PC-9 (cell line): ENCODE measurements around the gene PAK6. TPM values are rescaled to one million over a fixed set of nuclear protein-coding genes. Genes with fewer than 3 reads are reported as not detected.

Experiments
- BruUV-seq: library from RNA; stranded (reverse); fragments of 400-500 nt; replicated peaks from 2 replicates; lab custom pipeline; 2021; lab: Mats Ljungman, UMichigan
- CTCF ChIA-PET: fragments of 300-600 bp; sonication (Branson Sonifier 250); formaldehyde crosslinking; loops from one replicate; lab custom pipeline; 2022; ENCODE audit warnings: antibody characterized with exemption; lab: Charles Lee
- POLR2A ChIA-PET: fragments of 300-600 bp; sonication (Branson Sonifier 250); formaldehyde crosslinking; loops from one replicate; lab custom pipeline; 2022; ENCODE audit warnings: antibody characterized with exemption; ENCODE audit not compliant: unreplicated experiment; lab: Charles Lee
- DNase-seq, 2 experiments: peaks; one replicate each; pipeline versions ENCODE4 v3.0.0 to v3.0.0-alpha.2; 2015 to 2022; ENCODE audit warnings: mixed read lengths in 1 of 2
- H2AFZ ChIP-seq: fragments of 200-600 bp; sonication (generic); 2 replicates; pipeline ENCODE4 v1.8.1; 2017; ENCODE audit warnings: antibody characterized with exemption
- H3F3A ChIP-seq: fragments of 200-600 bp; sonication (generic); 2 replicates; pipeline ENCODE4 v1.8.1; 2017; ENCODE audit warnings: antibody characterized with exemption, mild to moderate bottlenecking, low read depth; ENCODE audit not compliant: insufficient read depth
- H3K27ac ChIP-seq: fragments of 200-600 bp; sonication (generic); 2 replicates; pipeline ENCODE4 v1.6.1; 2016; ENCODE audit warnings: mixed run types
- H3K27me3 ChIP-seq: fragments of 200-600 bp; sonication (generic); 2 replicates; pipeline ENCODE4 v1.6.1; 2016; ENCODE audit warnings: low read depth, mixed run types; ENCODE audit not compliant: insufficient read depth
- H3K36me3 ChIP-seq: fragments of 200-600 bp; sonication (generic); 2 replicates; pipeline ENCODE4 v1.6.1; 2016; ENCODE audit warnings: low read depth, mixed run types
- H3K4me1 ChIP-seq: fragments of 200-600 bp; sonication (generic); replicated peaks from 2 replicates; pipeline ENCODE4 v1.6.1; 2016; ENCODE audit warnings: mixed run types; ENCODE audit not compliant: insufficient read depth
- H3K4me2 ChIP-seq: fragments of 200-600 bp; sonication (generic); 2 replicates; pipeline ENCODE4 v1.6.1; 2017; ENCODE audit warnings: mixed run types
- H3K4me3 ChIP-seq: fragments of 200-600 bp; sonication (generic); 2 replicates; pipeline ENCODE4 v1.6.1; 2016; ENCODE audit warnings: mixed run types
- H3K79me2 ChIP-seq: fragments of 200-600 bp; sonication (generic); 2 replicates; pipeline ENCODE4 v1.6.1; 2017; ENCODE audit warnings: low read depth, mixed run types
- H3K9me2 ChIP-seq: fragments of 200-600 bp; sonication (generic); 2 replicates; pipeline ENCODE4 v1.8.1; 2017; ENCODE audit warnings: mild to moderate bottlenecking; ENCODE audit not compliant: insufficient read depth
- H3K9me3 ChIP-seq: fragments of 200-600 bp; sonication (generic); 2 replicates; pipeline ENCODE4 v1.8.1; 2016; ENCODE audit warnings: low read depth; ENCODE audit not compliant: insufficient read depth
- H4K20me1 ChIP-seq: fragments of 200-600 bp; sonication (generic); 2 replicates; pipeline ENCODE4 v1.8.1; 2017; ENCODE audit not compliant: insufficient read depth
- CTCF ChIP-seq: fragments of 200-600 bp; sonication (generic); conservative IDR thresholded peaks from 2 replicates; pipeline ENCODE4 v1.6.1; 2017; ENCODE audit warnings: mixed run types, antibody characterized with exemption, mild to moderate bottlenecking, moderate library complexity
- EZH2 ChIP-seq: fragments of 200-600 bp; sonication (generic); IDR thresholded peaks from 2 replicates; pipeline ENCODE4 v1.8.0; 2017; ENCODE audit warnings: antibody characterized with exemption, low read depth
- intact Hi-C: fragments of 100-400 bp; cut with micrococcal nuclease; formaldehyde crosslinking; loops from one replicate; pipeline ENCODE4 v1.10.0; 2022; ENCODE audit not compliant: unreplicated experiment
- total RNA-seq: library from RNA; stranded (reverse); gene quantifications from 2 replicates; pipeline ENCODE4 v1.2.3, GENCODE V29; 2021

Gene PAK6
- total RNA-seq, 1 experiment from 2014 or later = 10.7 TPM

- TF ChIP-seq EZH2 (no peak), CTCF (no peak)
- CTCF ChIA-PET = interaction anchor here (1.7 kb wide), 1 partner anchor 23 kb away, joined by 6 read pairs; no protein-coding TSS in a partner anchor
- DNase-seq = no peak
- H3K27ac ChIP-seq = no peak overlapping the region
- H3K79me2 ChIP-seq = no peaks in the 10 kb centered on the region
- no peak overlapping the region for H2AFZ ChIP-seq
- H4K20me1 ChIP-seq = no peaks in the 10 kb centered on the region
- BruUV-seq = no TSS peak
- no peaks in the 10 kb centered on the region for H3K9me3 ChIP-seq
- POLR2A ChIA-PET = no interaction called here
- H3K36me3 ChIP-seq = no peaks in the 10 kb centered on the region
- intact Hi-C loops = no loop called here
- H3K4me3 ChIP-seq = no peak overlapping the region
- peaks cover 49% of the 10 kb centered on the region for H3K4me1 ChIP-seq
- peaks cover 19% of the 10 kb centered on the region for H3F3A ChIP-seq
- no peaks in the 10 kb centered on the region for H3K27me3 ChIP-seq
- peak overlapping the region; percentile 42 for H3K4me2 ChIP-seq
- H3K9me2 ChIP-seq = no peaks in the 10 kb centered on the region
Measured at GRCh38 chr15:40240619-40241221, 1.9 kb downstream of the PAK6 start.

DNA sequence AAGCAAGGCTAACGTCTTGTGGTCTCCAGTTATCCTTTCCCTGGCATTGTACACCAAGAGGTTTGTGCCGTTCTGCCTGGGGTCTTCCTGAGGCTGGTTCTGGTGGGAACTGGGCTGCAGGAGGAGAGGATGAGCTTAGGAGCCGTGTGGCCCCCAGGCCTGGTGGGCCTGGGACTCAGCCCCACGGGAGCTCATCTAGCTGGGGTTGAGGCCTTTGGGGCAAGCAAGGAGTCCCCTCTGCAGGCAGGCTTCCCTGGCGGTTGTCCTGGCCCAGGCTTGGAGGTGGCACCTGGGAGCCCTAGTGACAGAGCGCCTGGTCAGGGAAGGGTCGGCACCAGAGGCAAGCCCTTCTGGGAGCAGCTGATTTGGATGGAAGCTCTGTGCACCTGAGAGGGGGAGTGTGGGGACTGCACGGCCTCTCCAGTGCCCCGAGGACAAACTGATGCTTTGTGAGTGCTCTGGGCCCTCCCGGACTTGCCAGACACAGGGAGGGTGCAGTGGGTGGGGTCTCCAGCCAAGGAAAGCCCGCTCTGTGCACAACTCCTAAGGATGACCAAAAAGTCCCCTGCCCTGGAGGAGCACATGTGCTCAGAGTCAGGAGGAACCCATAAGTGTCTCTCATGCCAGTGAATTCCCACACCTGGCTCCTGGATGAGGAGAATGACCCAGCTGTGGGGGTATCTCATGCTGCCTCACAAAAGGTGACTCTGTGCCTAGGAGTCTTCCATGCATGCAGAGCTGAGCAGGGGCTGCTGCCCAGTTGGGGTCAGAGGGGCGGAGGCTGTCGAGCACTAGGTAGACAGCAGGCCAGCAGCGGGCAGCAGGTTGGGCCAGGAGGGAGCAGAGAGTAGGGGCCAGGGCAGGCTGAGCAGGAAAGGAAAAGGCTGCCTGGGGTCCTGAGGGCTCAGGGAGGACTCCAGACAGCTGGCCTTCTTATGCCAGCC is 2.7 kb downstream of the PAK6 start:
- H3K79me2 ChIP-seq = no peaks in the 10 kb centered on the region
- no peaks in the 10 kb centered on the region for H3K9me3 ChIP-seq
- H3K36me3 ChIP-seq = no peaks in the 10 kb centered on the region
- H3K9me2 ChIP-seq = no peaks in the 10 kb centered on the region
- no peaks in the 10 kb centered on the region for H4K20me1 ChIP-seq
- H3K4me3 ChIP-seq = no peak overlapping the region
- POLR2A ChIA-PET = interaction anchor here (0.7 kb wide), 1 partner anchor 31 kb away, joined by 3 read pairs; no protein-coding TSS in a partner anchor
- H3K27me3 ChIP-seq = no peaks in the 10 kb centered on the region
- H2AFZ ChIP-seq = no peak overlapping the region
- peaks cover 22% of the 10 kb centered on the region for H3F3A ChIP-seq
- BruUV-seq = no TSS peak
- peaks cover 56% of the 10 kb centered on the region for H3K4me1 ChIP-seq
- intact Hi-C loops = no loop called here
- CTCF ChIA-PET = no interaction called here
- peak overlapping the region; percentile 42 for H3K4me2 ChIP-seq
- H3K27ac ChIP-seq = no peak overlapping the region
- TF ChIP-seq CTCF (no peak), EZH2 (no peak)
- DNase-seq = no peak

DNA sequence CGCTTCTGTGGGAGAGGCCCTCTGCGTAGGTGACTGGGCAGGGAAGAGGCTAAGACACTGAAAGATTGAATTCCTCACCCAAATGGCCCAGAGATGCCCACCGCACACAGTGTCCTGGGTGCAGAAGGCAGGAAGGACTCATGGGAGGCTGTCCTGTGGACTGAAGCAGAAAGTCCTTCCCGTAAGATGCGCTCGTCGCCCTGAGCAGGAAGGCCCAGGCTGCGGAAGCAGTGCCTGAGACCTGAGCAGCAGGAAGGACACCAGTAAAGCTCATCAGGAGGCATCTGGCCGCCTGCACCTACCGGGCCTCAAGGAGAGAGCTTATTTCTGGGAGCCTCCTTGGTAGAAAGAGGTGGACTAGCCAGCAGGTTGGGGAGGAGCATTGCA is 3.3 kb downstream of the PAK6 start:
- no TSS peak for BruUV-seq
- no peaks in the 10 kb centered on the region for H4K20me1 ChIP-seq
- peaks cover 22% of the 10 kb centered on the region for H3F3A ChIP-seq
- intact Hi-C loops = no loop called here
- no peak for DNase-seq
- ChIA-PET CTCF (no interaction called here), POLR2A (interaction anchor here (0.7 kb wide), 1 partner anchor 31 kb away, joined by 3 read pairs; no protein-coding TSS in a partner anchor)
- H2AFZ ChIP-seq = no peak overlapping the region
- TF ChIP-seq CTCF = no peak
- no peak for TF ChIP-seq EZH2
- no peaks in the 10 kb centered on the region for H3K9me2 ChIP-seq
- H3K79me2 ChIP-seq = no peaks in the 10 kb centered on the region
- H3K27ac ChIP-seq = no peak overlapping the region
- no peak overlapping the region for H3K4me3 ChIP-seq
- no peaks in the 10 kb centered on the region for H3K36me3 ChIP-seq
- H3K27me3 ChIP-seq = no peaks in the 10 kb centered on the region
- H3K4me2 ChIP-seq = no peak overlapping the region
- H3K4me1 ChIP-seq = peaks cover 56% of the 10 kb centered on the region
- no peaks in the 10 kb centered on the region for H3K9me3 ChIP-seq
